Caco-2 (cell line): Measurements from ENCODE around the gene SMYD3. TPM values are rescaled to one million over a fixed set of nuclear protein-coding genes. Genes with fewer than 3 reads are reported as not detected.

Experiments
- BruUV-seq: library from RNA; stranded (reverse); fragments of 400-500 nt; replicated peaks from 2 replicates; lab custom pipeline; 2021; lab: Mats Ljungman, UMichigan
- CTCF ChIA-PET: fragments of 300-600 bp; sonication (Branson Sonifier 250); formaldehyde crosslinking; loops from one replicate; lab custom pipeline; 2022; ENCODE audit warnings: antibody characterized with exemption; lab: Charles Lee
- POLR2A ChIA-PET: fragments of 300-600 bp; sonication (Branson Sonifier 250); formaldehyde crosslinking; loops from one replicate; lab custom pipeline; 2022; ENCODE audit warnings: antibody characterized with exemption; lab: Charles Lee
- DNase-seq, 2 experiments: peaks; one replicate each; pipeline versions ENCODE4 v3.0.0 to v3.0.0-alpha.2; 2020 to 2022
- H3K27me3 ChIP-seq: replicated peaks from 2 replicates; pipeline ENCODE4 v1.6.0; 2011; ENCODE audit warnings: low read length; ENCODE audit not compliant: control insufficient read depth, insufficient read depth
- H3K36me3 ChIP-seq: 2 replicates; pipeline ENCODE4 v1.5.1; 2011; ENCODE audit warnings: low read length; ENCODE audit not compliant: control insufficient read depth, insufficient read depth
- H3K4me1 ChIP-seq: fragments of 250-450 bp; sonication (Bioruptor Pico); 2 replicates; pipeline ENCODE4 v1.5.1; 2020; ENCODE audit warnings: mild to moderate bottlenecking
- H3K4me3 ChIP-seq: 2 replicates; pipeline ENCODE4 v1.5.1; 2011; ENCODE audit warnings: low read depth, mild to moderate bottlenecking, control low read depth, low read length
- H3K9me3 ChIP-seq: fragments of 250-450 bp; sonication (Bioruptor Pico); 2 replicates; pipeline ENCODE4 v1.5.1; 2020; ENCODE audit warnings: mild to moderate bottlenecking, moderate library complexity
- H3K27ac Mint-ChIP-seq: one replicate; pipeline ENCODE4 v1.8.0; 2022; ENCODE audit warnings: mixed read lengths; ENCODE audit not compliant: unreplicated experiment
- H3K27me3 Mint-ChIP-seq: one replicate; pipeline ENCODE4 v1.8.0; 2022; ENCODE audit warnings: mixed read lengths; ENCODE audit not compliant: insufficient read depth, unreplicated experiment
- H3K36me3 Mint-ChIP-seq: one replicate; pipeline ENCODE4 v1.8.0; 2022; ENCODE audit warnings: mild to moderate bottlenecking, mixed read lengths; ENCODE audit not compliant: insufficient read depth, unreplicated experiment
- H3K4me1 Mint-ChIP-seq: one replicate; pipeline ENCODE4 v1.8.0; 2022; ENCODE audit warnings: low read depth, mixed read lengths; ENCODE audit not compliant: unreplicated experiment
- H3K4me3 Mint-ChIP-seq: one replicate; pipeline ENCODE4 v1.8.0; 2022; ENCODE audit warnings: mild to moderate bottlenecking, moderate library complexity, mixed read lengths; ENCODE audit not compliant: unreplicated experiment
- H3K9me3 Mint-ChIP-seq: one replicate; pipeline ENCODE4 v1.8.0; 2022; ENCODE audit warnings: mixed read lengths; ENCODE audit not compliant: unreplicated experiment
- intact Hi-C: fragments of 100-400 bp; cut with micrococcal nuclease; formaldehyde crosslinking; loops from one replicate; pipeline ENCODE4 v1.10.0; 2022; ENCODE audit not compliant: unreplicated experiment
- total RNA-seq: library from RNA; stranded (reverse); gene quantifications from 2 replicates; pipeline ENCODE4 v1.2.3, GENCODE V29; 2022
- TF ChIP-seq, protein P1 (sequence below), 2 experiments: fragments of 200-600 bp in 1 of 2; IDR thresholded peaks; 1 replicate in 1 of 2; 2 replicates in 1 of 2; pipeline versions ENCODE4 v1.5.1 to v1.8.0; 2011 to 2022; ENCODE audit warnings: antibody characterized with exemption in 1 of 2, control low read depth in 1 of 2, inconsistent platforms in 1 of 2, low read depth in 1 of 2, low read length in 1 of 2, mild to moderate bottlenecking in 1 of 2, moderate library complexity in 1 of 2; ENCODE audit not compliant: insufficient read depth in 1 of 2, severe bottlenecking in 1 of 2, unreplicated experiment in 1 of 2

The SMYD3 gene
- total RNA-seq, 1 experiment from 2014 or later, result 33.0 TPM

DNA sequence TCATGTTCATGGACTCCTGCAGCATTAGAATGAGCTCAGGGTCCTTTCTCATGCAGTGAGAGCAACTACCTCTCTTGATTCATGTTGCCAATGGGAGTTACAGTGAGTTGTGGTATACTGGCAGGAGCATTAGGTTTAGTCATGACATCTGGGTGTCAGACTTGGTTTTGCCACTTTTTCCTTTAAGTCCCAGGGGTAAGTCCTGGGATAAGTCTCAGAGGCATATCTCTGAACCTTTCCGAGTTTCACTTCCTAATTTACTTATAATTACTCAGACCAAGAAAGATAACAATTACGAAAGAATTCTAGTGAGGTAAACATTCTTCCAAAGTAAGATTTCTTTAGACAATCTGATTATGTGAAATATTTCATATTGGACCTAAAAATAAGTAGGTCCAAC lies 606.0 kb downstream of the SMYD3 start:
- H3K36me3 Mint-ChIP-seq, result no peaks in the 10 kb centered on the region
- POLR2A ChIA-PET, result no interaction called here

GRCh38 chr1:245898581-245898980 lies 608.5 kb downstream of the SMYD3 start:
- H3K4me3 Mint-ChIP-seq, result no peak overlapping the region
- H3K9me3 ChIP-seq, result no peaks in the 10 kb centered on the region
- no peaks in the 10 kb centered on the region for H3K27me3 Mint-ChIP-seq
- DNase-seq, result no peak
- TF ChIP-seq, protein P1, sequence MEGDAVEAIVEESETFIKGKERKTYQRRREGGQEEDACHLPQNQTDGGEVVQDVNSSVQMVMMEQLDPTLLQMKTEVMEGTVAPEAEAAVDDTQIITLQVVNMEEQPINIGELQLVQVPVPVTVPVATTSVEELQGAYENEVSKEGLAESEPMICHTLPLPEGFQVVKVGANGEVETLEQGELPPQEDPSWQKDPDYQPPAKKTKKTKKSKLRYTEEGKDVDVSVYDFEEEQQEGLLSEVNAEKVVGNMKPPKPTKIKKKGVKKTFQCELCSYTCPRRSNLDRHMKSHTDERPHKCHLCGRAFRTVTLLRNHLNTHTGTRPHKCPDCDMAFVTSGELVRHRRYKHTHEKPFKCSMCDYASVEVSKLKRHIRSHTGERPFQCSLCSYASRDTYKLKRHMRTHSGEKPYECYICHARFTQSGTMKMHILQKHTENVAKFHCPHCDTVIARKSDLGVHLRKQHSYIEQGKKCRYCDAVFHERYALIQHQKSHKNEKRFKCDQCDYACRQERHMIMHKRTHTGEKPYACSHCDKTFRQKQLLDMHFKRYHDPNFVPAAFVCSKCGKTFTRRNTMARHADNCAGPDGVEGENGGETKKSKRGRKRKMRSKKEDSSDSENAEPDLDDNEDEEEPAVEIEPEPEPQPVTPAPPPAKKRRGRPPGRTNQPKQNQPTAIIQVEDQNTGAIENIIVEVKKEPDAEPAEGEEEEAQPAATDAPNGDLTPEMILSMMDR (IDR thresholded peaks at IDR 0.05; ENCODE audit: insufficient read depth in 1 of 2, low read depth in 1 of 2, low read length in 1 of 2, severe bottlenecking in 1 of 2, unreplicated experiment in 1 of 2), result no peak
- CTCF ChIA-PET, result interaction anchor here (1.0 kb wide), 1 partner anchor 10 kb away, joined by 3 read pairs; no protein-coding TSS in a partner anchor
- no peak overlapping the region for H3K27ac Mint-ChIP-seq
- no TSS peak for BruUV-seq
- no peak overlapping the region for H3K4me3 ChIP-seq
- H3K4me1 Mint-ChIP-seq, result no peaks in the 10 kb centered on the region
- POLR2A ChIA-PET, result no interaction called here
- H3K27me3 ChIP-seq, result no peaks in the 10 kb centered on the region
- H3K4me1 ChIP-seq, result no peaks in the 10 kb centered on the region
- H3K36me3 ChIP-seq, result no peaks in the 10 kb centered on the region
- H3K36me3 Mint-ChIP-seq, result no peaks in the 10 kb centered on the region
- intact Hi-C loops, result no loop called here
- peaks cover 7% of the 10 kb centered on the region for H3K9me3 Mint-ChIP-seq

More for the DNA sequence above, 606.0 kb downstream of the SMYD3 start:
- BruUV-seq, result no TSS peak
- H3K27me3 Mint-ChIP-seq, result no peaks in the 10 kb centered on the region
- Histone ChIP-seq H3K27me3 (no peaks in the 10 kb centered on the region; the same call in 1 of the 2 replicates), H3K4me1 (no peaks in the 10 kb centered on the region), H3K4me3 (no peak overlapping the region), H3K36me3 (no peaks in the 10 kb centered on the region), H3K9me3 (no peaks in the 10 kb centered on the region)
- TF ChIP-seq, protein P1 (IDR thresholded peaks at IDR 0.05; ENCODE audit: insufficient read depth in 1 of 2, low read depth in 1 of 2, low read length in 1 of 2, severe bottlenecking in 1 of 2, unreplicated experiment in 1 of 2), result no peak
- DNase-seq, result no peak
- intact Hi-C loops, result no loop called here
- H3K4me1 Mint-ChIP-seq, result no peaks in the 10 kb centered on the region
- CTCF ChIA-PET, result no interaction called here
- peaks cover 16% of the 10 kb centered on the region for H3K9me3 Mint-ChIP-seq
- H3K4me3 Mint-ChIP-seq, result no peak overlapping the region
- no peak overlapping the region for H3K27ac Mint-ChIP-seq

DNA sequence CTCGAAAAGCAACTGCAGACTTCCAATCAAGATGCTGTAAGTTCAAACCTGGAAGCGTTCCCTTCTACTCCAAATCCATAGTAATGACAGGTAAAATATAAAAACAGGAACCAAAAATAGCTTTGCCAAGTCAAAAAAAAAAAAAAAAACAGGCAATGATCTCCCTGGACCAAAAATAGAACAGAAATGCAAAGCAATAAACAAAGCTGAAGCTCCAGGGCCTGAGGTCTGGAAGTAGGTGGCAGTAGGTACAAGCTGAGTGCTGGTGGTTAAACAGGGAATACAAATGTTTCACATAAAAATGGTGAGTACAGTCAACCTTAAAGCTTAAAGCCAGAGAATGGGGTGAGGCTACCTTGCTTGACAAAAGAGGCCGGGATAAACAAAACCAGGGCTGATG lies 610.8 kb downstream of the SMYD3 start:
- Histone ChIP-seq H3K9me3 (no peaks in the 10 kb centered on the region), H3K36me3 (no peaks in the 10 kb centered on the region), H3K27me3 (no peaks in the 10 kb centered on the region), H3K4me1 (no peaks in the 10 kb centered on the region), H3K4me3 (no peak overlapping the region)
- ChIA-PET POLR2A (no interaction called here), CTCF (interaction anchor here (0.6 kb wide), 1 partner anchor 739 kb away, joined by 3 read pairs; no protein-coding TSS in a partner anchor)
- no peak overlapping the region for H3K4me3 Mint-ChIP-seq
- no peaks in the 10 kb centered on the region for H3K36me3 Mint-ChIP-seq
- no peaks in the 10 kb centered on the region for H3K9me3 Mint-ChIP-seq
- H3K4me1 Mint-ChIP-seq, result no peaks in the 10 kb centered on the region
- BruUV-seq, result no TSS peak
- no peak overlapping the region for H3K27ac Mint-ChIP-seq
- TF ChIP-seq, protein P1 (IDR thresholded peaks at IDR 0.05; ENCODE audit: insufficient read depth in 1 of 2, low read depth in 1 of 2, low read length in 1 of 2, severe bottlenecking in 1 of 2, unreplicated experiment in 1 of 2), result no peak
- intact Hi-C loops, result no loop called here
- no peaks in the 10 kb centered on the region for H3K27me3 Mint-ChIP-seq
- DNase-seq, result no peak
